ENCODE measurements around the gene ZBTB49.

Gene ZBTB49

DNA sequence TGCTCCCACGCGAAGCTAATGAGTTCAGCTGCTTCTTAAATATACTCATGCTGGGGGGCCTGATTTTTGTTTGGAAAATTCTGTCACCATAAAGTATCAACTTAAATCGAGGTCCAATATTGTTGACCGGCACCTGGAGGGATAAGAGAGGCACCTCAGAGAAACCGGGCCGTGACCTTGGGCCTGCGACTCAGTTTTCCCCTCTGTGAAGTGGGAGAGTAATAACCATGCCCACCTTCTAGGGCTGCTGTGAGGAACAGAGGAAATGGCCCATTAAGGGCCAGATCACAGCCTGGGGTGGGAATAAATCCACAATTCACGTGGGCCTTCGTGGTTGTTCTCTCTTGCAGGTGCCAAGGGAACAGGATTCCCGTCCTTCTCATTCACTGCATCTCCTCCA lies 39.4 kb downstream of the ZBTB49 start:
- no peak overlapping the region for H3K4me3 ChIP-seq (ENCODE audit: low read depth, low read length)
- TF ChIP-seq SP7 (tag by site-specific recombination; IDR thresholded peaks at IDR 0.05) (no peak), ZNF211 (tag by site-specific recombination; IDR thresholded peaks at IDR 0.05; ENCODE audit: low read depth) (no peak), ZNF248 (tag by site-specific recombination; IDR thresholded peaks at IDR 0.05) (no peak), ZBTB1 (tag by site-specific recombination; IDR thresholded peaks at IDR 0.05) (no peak), ZNF473 (tag by site-specific recombination; IDR thresholded peaks at IDR 0.05) (no peak), ZNF140 (tag by site-specific recombination; IDR thresholded peaks at IDR 0.05) (no peak), SCRT1 (tag by site-specific recombination; IDR thresholded peaks at IDR 0.05; ENCODE audit: borderline replicate concordance) (no peak), MYNN (tag by site-specific recombination; IDR thresholded peaks at IDR 0.05; ENCODE audit: borderline replicate concordance) (no peak), ZNF302 (tag by site-specific recombination; IDR thresholded peaks at IDR 0.05; ENCODE audit: low read depth) (no peak), ZNF133 (tag by site-specific recombination; IDR thresholded peaks at IDR 0.05) (no peak), OSR2 (tag by site-specific recombination; IDR thresholded peaks at IDR 0.05) (no peak)
- POLR2A ChIA-PET: no interaction called here
- CTCF ChIA-PET: no interaction called here
- no peaks in the 10 kb centered on the region for H3K36me3 ChIP-seq (ENCODE audit: control insufficient read depth in 2 of 2, insufficient read depth in 1 of 2, low read length in 2 of 2)
- no peaks in the 10 kb centered on the region for H3K9me3 ChIP-seq (ENCODE audit: control insufficient read depth, insufficient read depth, low read depth, low read length)
- H3K4me1 ChIP-seq (ENCODE audit: control insufficient read depth, insufficient read depth, low read length): no peaks in the 10 kb centered on the region
- H3K27ac ChIP-seq (ENCODE audit: extremely low read depth, low read depth, low read length): no peak overlapping the region

DNA sequence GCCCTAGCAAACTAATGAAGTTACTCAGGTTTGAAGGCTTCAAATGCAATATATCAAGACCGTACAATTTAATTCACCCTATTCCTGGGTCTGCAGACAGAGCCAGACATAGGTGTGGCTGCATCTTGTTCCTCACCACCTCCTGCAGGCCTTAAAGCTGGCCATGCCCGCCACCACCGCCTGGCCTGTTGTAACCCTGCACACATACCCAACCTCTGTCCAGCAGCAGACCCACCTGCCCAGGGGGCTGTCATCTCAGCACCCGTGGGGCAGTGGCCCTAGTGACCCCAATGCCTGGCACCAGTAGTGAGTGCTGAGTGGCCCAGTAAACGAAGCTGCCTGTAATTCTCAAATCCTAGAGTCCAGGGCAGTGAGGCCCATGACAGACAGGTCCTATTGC lies 40.7 kb downstream of the ZBTB49 start:
- no peaks in the 10 kb centered on the region for H3K9me3 ChIP-seq (ENCODE audit: control insufficient read depth, insufficient read depth, low read depth, low read length)
- CTCF ChIA-PET: interaction anchor here (0.6 to 1.7 kb wide), 3 partner anchors 7 to 81 kb away, joined by 3 to 8 read pairs (median 3); no protein-coding TSS in a partner anchor
- H3K4me3 ChIP-seq (ENCODE audit: low read depth, low read length): no peak overlapping the region
- H3K27ac ChIP-seq (ENCODE audit: extremely low read depth, low read depth, low read length): no peak overlapping the region
- no peak for TF ChIP-seq ZNF146 (tag by site-specific recombination; IDR thresholded peaks at IDR 0.05)
- no peak for TF ChIP-seq ZNF571 (tag by site-specific recombination; IDR thresholded peaks at IDR 0.05)
- no peak for TF ChIP-seq ZXDB (tag by site-specific recombination; IDR thresholded peaks at IDR 0.05)
- TF ChIP-seq ZNF140 (tag by site-specific recombination; IDR thresholded peaks at IDR 0.05): no peak
- TF ChIP-seq ZFP37 (tag by site-specific recombination; IDR thresholded peaks at IDR 0.05): no peak
- TF ChIP-seq, protein P1, sequence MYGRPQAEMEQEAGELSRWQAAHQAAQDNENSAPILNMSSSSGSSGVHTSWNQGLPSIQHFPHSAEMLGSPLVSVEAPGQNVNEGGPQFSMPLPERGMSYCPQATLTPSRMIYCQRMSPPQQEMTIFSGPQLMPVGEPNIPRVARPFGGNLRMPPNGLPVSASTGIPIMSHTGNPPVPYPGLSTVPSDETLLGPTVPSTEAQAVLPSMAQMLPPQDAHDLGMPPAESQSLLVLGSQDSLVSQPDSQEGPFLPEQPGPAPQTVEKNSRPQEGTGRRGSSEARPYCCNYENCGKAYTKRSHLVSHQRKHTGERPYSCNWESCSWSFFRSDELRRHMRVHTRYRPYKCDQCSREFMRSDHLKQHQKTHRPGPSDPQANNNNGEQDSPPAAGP (tag by site-specific recombination; IDR thresholded peaks at IDR 0.05): no peak
- TF ChIP-seq ZNF16 (tag by site-specific recombination; IDR thresholded peaks at IDR 0.05; ENCODE audit: low read depth): no peak
- TF ChIP-seq, protein P2, sequence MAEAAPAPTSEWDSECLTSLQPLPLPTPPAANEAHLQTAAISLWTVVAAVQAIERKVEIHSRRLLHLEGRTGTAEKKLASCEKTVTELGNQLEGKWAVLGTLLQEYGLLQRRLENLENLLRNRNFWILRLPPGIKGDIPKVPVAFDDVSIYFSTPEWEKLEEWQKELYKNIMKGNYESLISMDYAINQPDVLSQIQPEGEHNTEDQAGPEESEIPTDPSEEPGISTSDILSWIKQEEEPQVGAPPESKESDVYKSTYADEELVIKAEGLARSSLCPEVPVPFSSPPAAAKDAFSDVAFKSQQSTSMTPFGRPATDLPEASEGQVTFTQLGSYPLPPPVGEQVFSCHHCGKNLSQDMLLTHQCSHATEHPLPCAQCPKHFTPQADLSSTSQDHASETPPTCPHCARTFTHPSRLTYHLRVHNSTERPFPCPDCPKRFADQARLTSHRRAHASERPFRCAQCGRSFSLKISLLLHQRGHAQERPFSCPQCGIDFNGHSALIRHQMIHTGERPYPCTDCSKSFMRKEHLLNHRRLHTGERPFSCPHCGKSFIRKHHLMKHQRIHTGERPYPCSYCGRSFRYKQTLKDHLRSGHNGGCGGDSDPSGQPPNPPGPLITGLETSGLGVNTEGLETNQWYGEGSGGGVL (tag by site-specific recombination; IDR thresholded peaks at IDR 0.05): no peak
- TF ChIP-seq ZNF544 (tag by site-specific recombination; IDR thresholded peaks at IDR 0.05): no peak
- no peak for TF ChIP-seq ZNF311 (tag by site-specific recombination; IDR thresholded peaks at IDR 0.05; ENCODE audit: borderline replicate concordance)
- TF ChIP-seq EGR2 (tag by site-specific recombination; IDR thresholded peaks at IDR 0.05; ENCODE audit: low read depth): no peak
- no peak for TF ChIP-seq ZNF510 (tag by site-specific recombination; IDR thresholded peaks at IDR 0.05; ENCODE audit: insufficient replicate concordance)
- no peak for TF ChIP-seq ZNF791 (tag by site-specific recombination; IDR thresholded peaks at IDR 0.05)
- no peak for TF ChIP-seq GLI2 (tag by site-specific recombination; IDR thresholded peaks at IDR 0.05; ENCODE audit: borderline replicate concordance, low read depth)
- H3K4me1 ChIP-seq (ENCODE audit: control insufficient read depth, insufficient read depth, low read length): no peaks in the 10 kb centered on the region
- POLR2A ChIA-PET: no interaction called here
- H3K36me3 ChIP-seq (ENCODE audit: control insufficient read depth in 2 of 2, insufficient read depth in 1 of 2, low read length in 2 of 2): no peaks in the 10 kb centered on the region
